ENCODE results near the gene SMIM45.

SMIM45 gene

DNA sequence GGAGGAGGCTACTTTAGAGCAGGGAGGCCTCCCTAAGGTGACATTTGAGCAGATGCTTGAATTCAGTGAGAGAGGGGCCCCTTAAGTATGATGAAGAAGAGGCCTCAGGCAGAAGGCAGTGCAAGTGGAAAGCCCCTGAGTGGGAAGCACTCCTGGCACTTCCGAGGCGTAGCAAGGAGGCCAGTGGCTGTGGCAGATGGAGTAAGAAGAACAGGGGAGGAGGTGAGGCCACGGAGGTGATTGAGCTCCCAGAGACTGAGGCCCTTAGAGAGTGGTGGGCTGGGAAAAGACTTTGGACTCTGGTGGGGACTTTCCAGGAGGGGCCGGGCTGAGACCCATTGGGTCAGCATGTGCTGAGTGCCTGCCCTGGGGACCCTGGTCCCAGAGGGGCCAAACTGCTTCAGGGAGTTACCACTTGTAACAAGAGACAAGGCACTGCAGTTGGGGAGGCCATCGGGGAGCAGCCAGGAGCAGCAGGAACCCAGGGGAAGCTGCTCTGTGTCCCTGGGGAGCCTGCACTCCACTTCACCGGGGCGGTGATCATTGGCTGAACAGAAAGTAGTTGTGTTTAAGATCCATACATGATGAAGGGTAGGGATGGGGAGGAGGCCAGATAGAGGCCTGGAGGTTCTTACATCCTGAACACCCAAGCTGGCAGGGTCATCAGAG is 2.5 kb upstream of the SMIM45 start:
- Histone ChIP-seq H3K36me3 (ENCODE audit: insufficient read depth, low read length) (peaks cover 8% of the 10 kb centered on the region), H3K9me3 (ENCODE audit: low read depth, low read length) (no peaks in the 10 kb centered on the region), H3K9ac (ENCODE audit: insufficient read length) (no peak overlapping the region), H3K27ac (0 out of 2 replicates have a peak overlapping the region, but pooled peaks have one; percentile 13), H3K4me3 (no peak overlapping the region)
- TF ChIP-seq EZH2 (IDR thresholded peaks at IDR 0.05) (no peak), POLR2AphosphoS5 (IDR thresholded peaks at IDR 0.05; ENCODE audit: borderline replicate concordance, low read depth, low read length) (no peak), FOXP2 (optimal IDR thresholded peaks at IDR 0.05; ENCODE audit: control extremely low read depth, extremely low read length, insufficient read depth) (no peak)
- no peak for DNase-seq (ENCODE audit: low read depth, low spot score)

GRCh38 chr22:41952713-41953112 is 763 bp downstream of the SMIM45 start:
- no peak for DNase-seq (ENCODE audit: low read depth, low spot score)
- Histone ChIP-seq H3K36me3 (ENCODE audit: insufficient read depth, low read length) (no peaks in the 10 kb centered on the region), H3K9ac (ENCODE audit: insufficient read length) (no peak overlapping the region), H3K4me3 (no peak overlapping the region), H3K27ac (no peak overlapping the region), H3K9me3 (ENCODE audit: low read depth, low read length) (no peaks in the 10 kb centered on the region)
- no peak for TF ChIP-seq EZH2 (IDR thresholded peaks at IDR 0.05)
- no peak for TF ChIP-seq FOXP2 (optimal IDR thresholded peaks at IDR 0.05; ENCODE audit: control extremely low read depth, extremely low read length, insufficient read depth)
- TF ChIP-seq POLR2AphosphoS5 (IDR thresholded peaks at IDR 0.05; ENCODE audit: borderline replicate concordance, low read depth, low read length): no peak

- Histone ChIP-seq H3K27ac (no peak overlapping the region), H3K9ac (ENCODE audit: insufficient read length) (no peak overlapping the region), H3K4me3 (no peak overlapping the region), H3K36me3 (ENCODE audit: insufficient read depth, low read length) (no peaks in the 10 kb centered on the region), H3K9me3 (ENCODE audit: low read depth, low read length) (no peaks in the 10 kb centered on the region)
- TF ChIP-seq POLR2AphosphoS5 (IDR thresholded peaks at IDR 0.05; ENCODE audit: borderline replicate concordance, low read depth, low read length) (no peak), EZH2 (IDR thresholded peaks at IDR 0.05) (no peak), FOXP2 (optimal IDR thresholded peaks at IDR 0.05; ENCODE audit: control extremely low read depth, extremely low read length, insufficient read depth) (no peak)
- DNase-seq (ENCODE audit: low read depth, low spot score): no peak
Observed at GRCh38 chr22:41957941-41958556, 6.1 kb downstream of the SMIM45 start.

GRCh38 chr22:41963453-41964111 is 11.6 kb downstream of the SMIM45 start:
- H3K9me3 ChIP-seq (ENCODE audit: low read depth, low read length): no peaks in the 10 kb centered on the region
- H3K27ac ChIP-seq: no peak overlapping the region
- H3K36me3 ChIP-seq (ENCODE audit: insufficient read depth, low read length): no peaks in the 10 kb centered on the region
- no peak for DNase-seq (ENCODE audit: low read depth, low spot score)
- TF ChIP-seq FOXP2 (optimal IDR thresholded peaks at IDR 0.05; ENCODE audit: control extremely low read depth, extremely low read length, insufficient read depth) (no peak), EZH2 (IDR thresholded peaks at IDR 0.05) (no peak)
- H3K9ac ChIP-seq (ENCODE audit: insufficient read length): no peak overlapping the region
- no peak overlapping the region for H3K4me3 ChIP-seq

- no peaks in the 10 kb centered on the region for H3K36me3 ChIP-seq (ENCODE audit: insufficient read depth, low read length)
- TF ChIP-seq FOXP2 (optimal IDR thresholded peaks at IDR 0.05; ENCODE audit: control extremely low read depth, extremely low read length, insufficient read depth) (no peak), EZH2 (IDR thresholded peaks at IDR 0.05) (no peak), POLR2AphosphoS5 (IDR thresholded peaks at IDR 0.05; ENCODE audit: borderline replicate concordance, low read depth, low read length) (no peak)
- no peaks in the 10 kb centered on the region for H3K9me3 ChIP-seq (ENCODE audit: low read depth, low read length)
- no peak overlapping the region for H3K27ac ChIP-seq
- DNase-seq (ENCODE audit: low read depth, low spot score): no peak
- no peak overlapping the region for H3K9ac ChIP-seq (ENCODE audit: insufficient read length)
- no peak overlapping the region for H3K4me3 ChIP-seq
Observed at GRCh38 chr22:41964112-41964491, 12.2 kb downstream of the SMIM45 start.

DNA sequence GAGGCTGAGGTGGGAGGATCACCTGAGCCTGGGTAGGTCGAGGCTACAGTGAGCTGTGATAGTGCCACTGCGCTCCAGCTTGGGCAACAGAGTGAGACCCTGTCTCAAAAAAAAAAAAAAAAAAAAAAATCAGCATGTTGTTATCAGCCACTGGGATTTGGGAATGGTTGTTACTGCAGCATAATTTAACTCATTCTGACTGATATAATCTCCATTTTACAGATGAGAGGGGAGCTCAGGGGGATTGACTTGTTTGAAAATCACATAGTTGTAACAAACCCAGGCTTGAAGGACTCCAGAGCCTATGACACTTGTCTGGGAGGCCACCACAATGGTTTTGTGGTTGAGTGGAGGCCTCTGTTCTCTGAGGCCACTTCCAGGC is 14.3 kb downstream of the SMIM45 start:
- Histone ChIP-seq H3K27ac (no peak overlapping the region), H3K4me3 (no peak overlapping the region), H3K9me3 (ENCODE audit: low read depth, low read length) (no peaks in the 10 kb centered on the region), H3K9ac (ENCODE audit: insufficient read length) (no peak overlapping the region), H3K36me3 (ENCODE audit: insufficient read depth, low read length) (no peaks in the 10 kb centered on the region)
- TF ChIP-seq EZH2 (IDR thresholded peaks at IDR 0.05) (no peak), POLR2AphosphoS5 (IDR thresholded peaks at IDR 0.05; ENCODE audit: borderline replicate concordance, low read depth, low read length) (no peak), FOXP2 (optimal IDR thresholded peaks at IDR 0.05; ENCODE audit: control extremely low read depth, extremely low read length, insufficient read depth) (no peak)
- no peak for DNase-seq (ENCODE audit: low read depth, low spot score)

GRCh38 chr22:41966607-41967240 is 14.8 kb downstream of the SMIM45 start:
- peak; percentile 51 for DNase-seq (ENCODE audit: low read depth, low spot score)
- H3K9me3 ChIP-seq (ENCODE audit: low read depth, low read length): no peaks in the 10 kb centered on the region
- H3K27ac ChIP-seq: no peak overlapping the region
- TF ChIP-seq EZH2 (IDR thresholded peaks at IDR 0.05): no peak
- TF ChIP-seq FOXP2 (optimal IDR thresholded peaks at IDR 0.05; ENCODE audit: control extremely low read depth, extremely low read length, insufficient read depth): no peak
- no peak for TF ChIP-seq POLR2AphosphoS5 (IDR thresholded peaks at IDR 0.05; ENCODE audit: borderline replicate concordance, low read depth, low read length)
- no peak overlapping the region for H3K9ac ChIP-seq (ENCODE audit: insufficient read length)
- no peak overlapping the region for H3K4me3 ChIP-seq
- H3K36me3 ChIP-seq (ENCODE audit: insufficient read depth, low read length): no peaks in the 10 kb centered on the region

GRCh38 chr22:41968601-41969000 is 16.7 kb downstream of the SMIM45 start:
- no peak for TF ChIP-seq FOXP2 (optimal IDR thresholded peaks at IDR 0.05; ENCODE audit: control extremely low read depth, extremely low read length, insufficient read depth)
- no peak for TF ChIP-seq EZH2 (IDR thresholded peaks at IDR 0.05)
- no peak for TF ChIP-seq POLR2AphosphoS5 (IDR thresholded peaks at IDR 0.05; ENCODE audit: borderline replicate concordance, low read depth, low read length)
- Histone ChIP-seq H3K27ac (no peak overlapping the region), H3K9me3 (ENCODE audit: low read depth, low read length) (no peaks in the 10 kb centered on the region), H3K36me3 (ENCODE audit: insufficient read depth, low read length) (no peaks in the 10 kb centered on the region), H3K9ac (ENCODE audit: insufficient read length) (no peak overlapping the region), H3K4me3 (no peak overlapping the region)
- no peak for DNase-seq (ENCODE audit: low read depth, low spot score)
